Uterus (tissue), 2 donors: ENCODE measurements around the gene BBLN.

Experiments used
- CTCF ChIP-seq, 4 experiments: fragments of 200-600 bp in 2 of 4; fragments of 450-650 bp in 2 of 4; sonication (generic) in 2 of 4; IDR thresholded peaks; one replicate each; pipeline ENCODE4 v1.5.1; 2016 to 2019; ENCODE audit warnings: antibody characterized with exemption in 4 of 4, mild to moderate bottlenecking in 2 of 4, moderate library complexity in 1 of 4
- POLR2A ChIP-seq, 2 donors: fragments of 450-650 bp; IDR thresholded peaks; one replicate each; pipeline ENCODE4 v1.6.1; 2016; ENCODE audit warnings: antibody characterized with exemption in 2 of 2, mild to moderate bottlenecking in 1 of 2, moderate library complexity in 1 of 2

GRCh38 chr9:128163523-128164306 lies 3.6 kb downstream of the BBLN start:
- TF ChIP-seq POLR2A (IDR thresholded peaks at IDR 0.05), result no peak
- no peak for TF ChIP-seq CTCF (IDR thresholded peaks at IDR 0.05)
